DND-41 (cell line): Measurements from ENCODE around the gene EP400.

Source experiments
- ATAC-seq: fragments of 200-7000 bp; cut with Tn5 transposase; 3 replicates; pipeline ENCODE4 v1.9.1; 2021; ENCODE audit warnings: low read depth; ENCODE audit not compliant: insufficient read depth
- DNase-seq: peaks from one replicate; pipeline ENCODE4 v3.0.0-alpha.2; 2020
- H2AFZ ChIP-seq: 2 replicates; pipeline ENCODE4 v1.6.0; 2012; ENCODE audit warnings: low read depth, low read length
- H3K27ac ChIP-seq: 2 replicates; pipeline ENCODE4 v1.5.1; 2012; ENCODE audit warnings: low read length, inconsistent platforms
- H3K27me3 ChIP-seq: fragments of 200-600 bp; sonication (generic); 2 replicates; pipeline ENCODE4 v1.6.0; 2012; ENCODE audit warnings: low read length, mild to moderate bottlenecking, inconsistent platforms; ENCODE audit not compliant: insufficient read depth, poor library complexity
- H3K36me3 ChIP-seq: 2 replicates; pipeline ENCODE4 v1.5.1; 2012; ENCODE audit warnings: low read length, inconsistent platforms; ENCODE audit not compliant: insufficient read depth
- H3K4me1 ChIP-seq: 2 replicates; pipeline ENCODE4 v1.5.1; 2012; ENCODE audit warnings: mild to moderate bottlenecking, low read length; ENCODE audit not compliant: insufficient read depth
- H3K4me2 ChIP-seq: 2 replicates; pipeline ENCODE4 v1.6.0; 2012; ENCODE audit warnings: mild to moderate bottlenecking, moderate library complexity, low read length, inconsistent platforms; ENCODE audit not compliant: insufficient read depth
- H3K4me3 ChIP-seq, 2 experiments: fragments of 200-600 bp in 1 of 2; shearing (Covaris generic) in 1 of 2; 2 replicates each; pipeline ENCODE4 v1.5.1; 2012 to 2016; ENCODE audit warnings: inconsistent platforms in 2 of 2, low read length in 2 of 2, mild to moderate bottlenecking in 2 of 2, low read depth in 1 of 2, moderate library complexity in 1 of 2
- H3K79me2 ChIP-seq: 2 replicates; pipeline ENCODE4 v1.6.0; 2012; ENCODE audit warnings: low read length, inconsistent platforms; ENCODE audit not compliant: insufficient read depth
- H3K9ac ChIP-seq: 2 replicates; pipeline ENCODE4 v1.6.0; 2012; ENCODE audit warnings: low read depth, mild to moderate bottlenecking, inconsistent platforms, low read length, moderate library complexity
- H3K9me3 ChIP-seq: 2 replicates; pipeline ENCODE4 v1.5.1; 2012; ENCODE audit warnings: low read length, moderate library complexity, mild to moderate bottlenecking, inconsistent platforms; ENCODE audit not compliant: insufficient read depth, severe bottlenecking
- H4K20me1 ChIP-seq: 2 replicates; pipeline ENCODE4 v1.6.0; 2012; ENCODE audit warnings: low read length; ENCODE audit not compliant: insufficient read depth
- CTCF ChIP-seq: IDR thresholded peaks from 2 replicates; pipeline ENCODE4 v1.5.1; 2012; ENCODE audit warnings: borderline replicate concordance, low read length, moderate library complexity, mild to moderate bottlenecking; ENCODE audit not compliant: poor library complexity, severe bottlenecking; ENCODE audit errors: extremely low read depth
- EZH2 ChIP-seq: IDR thresholded peaks from 3 replicates; pipeline ENCODE4 v1.6.1; 2012; ENCODE audit warnings: borderline replicate concordance, low read depth, mild to moderate bottlenecking, moderate library complexity, low read length, inconsistent platforms; ENCODE audit not compliant: severe bottlenecking

The EP400 gene

GRCh38 chr12:131986361-131986760 is 36.6 kb downstream of the EP400 start:
- Histone ChIP-seq H3K79me2 (no peaks in the 10 kb centered on the region), H3K27me3 (no peaks in the 10 kb centered on the region), H3K9ac (no peak overlapping the region), H3K36me3 (peaks cover 92% of the 10 kb centered on the region), H3K27ac (no peak overlapping the region), H2AFZ (no peak overlapping the region), H3K4me3 (no peak overlapping the region), H3K4me2 (no peak overlapping the region), H3K9me3 (no peaks in the 10 kb centered on the region), H4K20me1 (peaks cover 5% of the 10 kb centered on the region), H3K4me1 (no peaks in the 10 kb centered on the region)
- DNase-seq (no peak), ATAC-seq (no peak)
- TF ChIP-seq EZH2 (no peak), CTCF (no peak)

DNA sequence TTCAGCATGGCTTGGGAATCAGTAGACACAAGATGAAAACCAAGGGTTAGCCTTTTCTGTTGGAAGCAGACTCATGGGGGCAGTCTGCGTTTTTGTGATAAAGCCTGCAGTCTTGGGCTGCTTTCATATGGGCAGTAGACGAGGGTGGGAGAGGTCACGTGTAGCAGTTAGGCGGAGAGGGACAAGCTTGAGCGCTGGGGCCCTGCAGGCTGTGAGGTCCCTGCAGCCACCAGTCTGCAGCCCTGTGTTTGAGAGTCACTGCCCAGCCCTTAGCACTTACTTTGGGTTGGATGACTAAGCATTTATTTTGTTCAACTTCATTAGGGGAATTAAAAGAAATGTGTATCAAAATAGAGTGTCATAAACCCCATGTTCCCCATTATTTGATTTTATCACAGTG is 37.2 kb downstream of the EP400 start:
- H4K20me1 ChIP-seq, result peaks cover 5% of the 10 kb centered on the region
- no peak overlapping the region for H2AFZ ChIP-seq
- H3K27ac ChIP-seq, result no peak overlapping the region
- H3K4me1 ChIP-seq, result no peaks in the 10 kb centered on the region
- peaks cover 91% of the 10 kb centered on the region for H3K36me3 ChIP-seq
- no peak overlapping the region for H3K4me2 ChIP-seq
- no peaks in the 10 kb centered on the region for H3K27me3 ChIP-seq
- no peaks in the 10 kb centered on the region for H3K9me3 ChIP-seq
- TF ChIP-seq EZH2, result no peak
- no peak for TF ChIP-seq CTCF
- DNase-seq (no peak), ATAC-seq (no peak)
- H3K79me2 ChIP-seq, result no peaks in the 10 kb centered on the region
- no peak overlapping the region for H3K9ac ChIP-seq
- no peak overlapping the region for H3K4me3 ChIP-seq

- H3K9me3 ChIP-seq, result no peaks in the 10 kb centered on the region
- peaks cover 91% of the 10 kb centered on the region for H3K36me3 ChIP-seq
- H3K4me1 ChIP-seq, result no peaks in the 10 kb centered on the region
- no peak overlapping the region for H3K4me2 ChIP-seq
- no peaks in the 10 kb centered on the region for H3K79me2 ChIP-seq
- TF ChIP-seq CTCF (no peak), EZH2 (no peak)
- no peak for ATAC-seq
- no peak overlapping the region for H3K4me3 ChIP-seq
- no peak for DNase-seq
- H3K27me3 ChIP-seq, result no peaks in the 10 kb centered on the region
- peaks cover 5% of the 10 kb centered on the region for H4K20me1 ChIP-seq
- H2AFZ ChIP-seq, result no peak overlapping the region
- H3K9ac ChIP-seq, result no peak overlapping the region
- H3K27ac ChIP-seq, result no peak overlapping the region
Observed at GRCh38 chr12:131987552-131987951, 37.8 kb downstream of the EP400 start.

GRCh38 chr12:131988054-131988796 is 38.5 kb downstream of the EP400 start:
- Histone ChIP-seq H3K27ac (no peak overlapping the region), H3K4me1 (no peaks in the 10 kb centered on the region), H3K36me3 (peaks cover 92% of the 10 kb centered on the region), H3K9ac (no peak overlapping the region), H3K27me3 (no peaks in the 10 kb centered on the region), H3K4me2 (no peak overlapping the region), H3K79me2 (no peaks in the 10 kb centered on the region), H4K20me1 (peaks cover 5% of the 10 kb centered on the region), H3K9me3 (no peaks in the 10 kb centered on the region), H2AFZ (no peak overlapping the region), H3K4me3 (no peak overlapping the region)
- ATAC-seq (no peak), DNase-seq (no peak)
- TF ChIP-seq EZH2, result no peak
- no peak for TF ChIP-seq CTCF
